Osteocyte (in vitro differentiated cells): Measurements from ENCODE around the gene TLR9. TPM values are rescaled to one million over a fixed set of nuclear protein-coding genes. Genes with fewer than 3 reads are reported as not detected.

ENCODE experiments used
- DNase-seq: peaks from one replicate; pipeline ENCODE4 v3.0.0; 2021; ENCODE audit warnings: mixed read lengths; ENCODE audit not compliant: unreplicated experiment; ENCODE audit errors: extremely low spot score
- H3K27ac Mint-ChIP-seq: one replicate; pipeline ENCODE4 v1.8.0; 2021; ENCODE audit warnings: mild to moderate bottlenecking, mixed read lengths; ENCODE audit not compliant: unreplicated experiment
- H3K27me3 Mint-ChIP-seq: one replicate; pipeline ENCODE4 v1.8.0; 2021; ENCODE audit warnings: mixed read lengths; ENCODE audit not compliant: unreplicated experiment
- H3K36me3 Mint-ChIP-seq: one replicate; pipeline ENCODE4 v1.8.0; 2021; ENCODE audit warnings: mixed read lengths; ENCODE audit not compliant: unreplicated experiment
- H3K4me1 Mint-ChIP-seq: one replicate; pipeline ENCODE4 v1.8.0; 2021; ENCODE audit warnings: mixed read lengths; ENCODE audit not compliant: unreplicated experiment
- H3K4me3 Mint-ChIP-seq: one replicate; pipeline ENCODE4 v1.8.0; 2021; ENCODE audit warnings: mild to moderate bottlenecking, moderate library complexity, mixed read lengths; ENCODE audit not compliant: unreplicated experiment
- H3K9me3 Mint-ChIP-seq: one replicate; pipeline ENCODE4 v1.8.0; 2021; ENCODE audit warnings: mixed read lengths; ENCODE audit not compliant: unreplicated experiment
- CTCF ChIP-seq: fragments of 200-600 bp; sonication (generic); IDR thresholded peaks from 2 replicates; pipeline ENCODE4 v1.5.0; 2021; ENCODE audit warnings: antibody characterized with exemption, mild to moderate bottlenecking, moderate library complexity
- total RNA-seq: library from RNA; stranded (reverse); gene quantifications from 2 replicates; pipeline ENCODE4 v1.2.1, GENCODE V29; 2021

Gene TLR9
- total RNA-seq, 1 donor from 2014 or later, result not detected

- Mint-ChIP-seq H3K4me1 (peaks cover 31% of the 10 kb centered on the region), H3K27ac (no peak overlapping the region)
Observed at GRCh38 chr3:52234516-52235447, 9.3 kb upstream of the TLR9 start.

GRCh38 chr3:52233968-52234367, 8.5 kb upstream of the TLR9 start:
- H3K27me3 Mint-ChIP-seq, result no peaks in the 10 kb centered on the region
- DNase-seq, result no peak
- H3K4me1 Mint-ChIP-seq, result peaks cover 26% of the 10 kb centered on the region
- H3K9me3 Mint-ChIP-seq, result no peaks in the 10 kb centered on the region
- peaks cover 23% of the 10 kb centered on the region for H3K36me3 Mint-ChIP-seq
- no peak overlapping the region for H3K4me3 Mint-ChIP-seq
- no peak for TF ChIP-seq CTCF
- no peak overlapping the region for H3K27ac Mint-ChIP-seq

More at GRCh38 chr3:52234516-52235447, 9.3 kb upstream of the TLR9 start:
- no peaks in the 10 kb centered on the region for H3K9me3 Mint-ChIP-seq
- H3K36me3 Mint-ChIP-seq, result peaks cover 19% of the 10 kb centered on the region
- TF ChIP-seq CTCF, result no peak
- H3K4me3 Mint-ChIP-seq, result no peak overlapping the region
- no peaks in the 10 kb centered on the region for H3K27me3 Mint-ChIP-seq
- DNase-seq, result no peak

GRCh38 chr3:52233108-52233591, 7.7 kb upstream of the TLR9 start:
- Mint-ChIP-seq H3K4me1 (peaks cover 23% of the 10 kb centered on the region), H3K27me3 (no peaks in the 10 kb centered on the region), H3K4me3 (no peak overlapping the region), H3K27ac (peak overlapping the region; percentile 7), H3K9me3 (no peaks in the 10 kb centered on the region), H3K36me3 (peaks cover 23% of the 10 kb centered on the region)
- DNase-seq, result no peak
- no peak for TF ChIP-seq CTCF

- no peak overlapping the region for H3K4me3 Mint-ChIP-seq
- H3K36me3 Mint-ChIP-seq, result peaks cover 27% of the 10 kb centered on the region
- DNase-seq, result no peak
- H3K27ac Mint-ChIP-seq, result no peak overlapping the region
- peak; percentile 22 for TF ChIP-seq CTCF
- no peaks in the 10 kb centered on the region for H3K27me3 Mint-ChIP-seq
- H3K4me1 Mint-ChIP-seq, result peaks cover 16% of the 10 kb centered on the region
- no peaks in the 10 kb centered on the region for H3K9me3 Mint-ChIP-seq
Observed at GRCh38 chr3:52232279-52233107, 7.0 kb upstream of the TLR9 start.
